ENCODE measurements around the gene SHANK1. TPM values are rescaled to one million over a fixed set of nuclear protein-coding genes. Genes with fewer than 3 reads are reported as not detected.
A peak's percentile ranks its signal among the peaks of the same experiment; 100 is the strongest.

The SHANK1 gene
- total RNA-seq, 4 donors from 2014 or later: 4.0 to 6.5 TPM; not detected in 2

- no peaks in the 10 kb centered on the region for H3K9me3 ChIP-seq
- H3K36me3 ChIP-seq: no peaks in the 10 kb centered on the region
- peak in 1 of 2 donors; percentile 17 for DNase-seq
- intact Hi-C loops (cut with DNase I; ENCODE audit: low total_unique reads): no loop called here
- peak within 1 kb of the TSS in 1 of 2 donors; percentile 32 for H3K4me3 ChIP-seq
- no peak within 1 kb of the TSS for H3K27ac ChIP-seq
- TF ChIP-seq CTCF (IDR thresholded peaks at IDR 0.05) (no peak), POLR2A (IDR thresholded peaks at IDR 0.05) (no peak)
- no peaks in the 10 kb centered on the region for H3K4me1 ChIP-seq
- no peaks in the 10 kb centered on the region for H3K27me3 ChIP-seq
These were observed 80.2 kb downstream of the SHANK1 start, which contains the start of gene SYT3 for GRCh38 chr19:50639121-50640112. SYT3 (minus strand) TSS chr19:50639881; CDS start chr19:50637411, 2,470 bp downstream.

GRCh38 chr19:50638600-50638999 lies 81.0 kb downstream of the SHANK1 start:
- Histone ChIP-seq H3K4me3 (no peak overlapping the region), H3K4me1 (no peaks in the 10 kb centered on the region), H3K36me3 (no peaks in the 10 kb centered on the region), H3K27ac (no peak overlapping the region), H3K27me3 (no peaks in the 10 kb centered on the region), H3K9me3 (peaks cover 0 to 3% of the 10 kb centered on the region in 2 donors)
- TF ChIP-seq CTCF (IDR thresholded peaks at IDR 0.05) (no peak), POLR2A (IDR thresholded peaks at IDR 0.05) (no peak)
- intact Hi-C loops (cut with DNase I; ENCODE audit: low total_unique reads): no loop called here
- no peak for DNase-seq

GRCh38 chr19:50636317-50637085 lies 83.1 kb downstream of the SHANK1 start:
- Histone ChIP-seq H3K27me3 (no peaks in the 10 kb centered on the region), H3K36me3 (no peaks in the 10 kb centered on the region), H3K4me3 (no peak overlapping the region), H3K4me1 (no peaks in the 10 kb centered on the region), H3K9me3 (peaks cover 0 to 3% of the 10 kb centered on the region in 2 donors), H3K27ac (no peak overlapping the region)
- DNase-seq: no peak
- intact Hi-C loops (cut with DNase I; ENCODE audit: low total_unique reads): no loop called here
- TF ChIP-seq POLR2A (IDR thresholded peaks at IDR 0.05) (no peak), CTCF (IDR thresholded peaks at IDR 0.05) (no peak)

DNA sequence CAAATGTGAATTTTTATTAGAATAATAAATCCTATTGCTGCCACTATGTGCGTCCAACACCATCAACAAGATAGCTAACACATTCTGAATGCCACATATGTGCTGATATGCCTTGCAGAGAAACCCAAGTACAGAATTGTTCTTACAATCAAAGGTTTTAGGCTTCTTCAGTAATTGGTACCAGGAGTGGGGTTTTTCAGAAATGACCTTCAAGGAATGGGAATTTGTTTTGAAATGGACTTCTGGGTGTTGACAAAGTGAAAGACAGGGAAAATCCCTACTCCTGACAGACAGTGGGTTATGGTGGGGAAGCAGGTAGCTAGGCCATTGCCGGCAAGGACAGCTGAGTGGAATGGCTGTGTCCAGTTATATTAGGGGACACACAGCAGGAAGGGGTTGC lies 85.6 kb downstream of the SHANK1 start:
- Histone ChIP-seq H3K9me3 (peaks cover 0 to 3% of the 10 kb centered on the region in 2 donors), H3K27ac (no peak overlapping the region), H3K4me1 (no peaks in the 10 kb centered on the region), H3K4me3 (no peak overlapping the region), H3K36me3 (no peaks in the 10 kb centered on the region), H3K27me3 (no peaks in the 10 kb centered on the region)
- intact Hi-C loops (cut with DNase I; ENCODE audit: low total_unique reads): no loop called here
- no peak for TF ChIP-seq CTCF (IDR thresholded peaks at IDR 0.05)
- TF ChIP-seq POLR2A (IDR thresholded peaks at IDR 0.05): no peak
- no peak for DNase-seq
